Measurements from ENCODE around the gene ZNF660.

- TF ChIP-seq POLR2AphosphoS5 (IDR thresholded peaks at IDR 0.05) (no peak), EP300 (IDR thresholded peaks at IDR 0.05; ENCODE audit: low read depth) (no peak), CTCF (IDR thresholded peaks at IDR 0.05) (no peak), POLR2A (IDR thresholded peaks at IDR 0.05) (no peak)
Observed at GRCh38 chr3:44576613-44577012, 8.2 kb upstream of the ZNF660 start.
